SIG-M5 (cell line): Measurements from ENCODE around the gene TNS3.
"Not testable (repeated sequence)": the region's sequence is repeated elsewhere in the genome, so short reads cannot be mapped to it uniquely, and the experiment has no call there.

Experiments
- DNase-seq: peaks from one replicate; lab custom pipeline; 2025; lab: John Stamatoyannopoulos, UW

The TNS3 gene

DNA sequence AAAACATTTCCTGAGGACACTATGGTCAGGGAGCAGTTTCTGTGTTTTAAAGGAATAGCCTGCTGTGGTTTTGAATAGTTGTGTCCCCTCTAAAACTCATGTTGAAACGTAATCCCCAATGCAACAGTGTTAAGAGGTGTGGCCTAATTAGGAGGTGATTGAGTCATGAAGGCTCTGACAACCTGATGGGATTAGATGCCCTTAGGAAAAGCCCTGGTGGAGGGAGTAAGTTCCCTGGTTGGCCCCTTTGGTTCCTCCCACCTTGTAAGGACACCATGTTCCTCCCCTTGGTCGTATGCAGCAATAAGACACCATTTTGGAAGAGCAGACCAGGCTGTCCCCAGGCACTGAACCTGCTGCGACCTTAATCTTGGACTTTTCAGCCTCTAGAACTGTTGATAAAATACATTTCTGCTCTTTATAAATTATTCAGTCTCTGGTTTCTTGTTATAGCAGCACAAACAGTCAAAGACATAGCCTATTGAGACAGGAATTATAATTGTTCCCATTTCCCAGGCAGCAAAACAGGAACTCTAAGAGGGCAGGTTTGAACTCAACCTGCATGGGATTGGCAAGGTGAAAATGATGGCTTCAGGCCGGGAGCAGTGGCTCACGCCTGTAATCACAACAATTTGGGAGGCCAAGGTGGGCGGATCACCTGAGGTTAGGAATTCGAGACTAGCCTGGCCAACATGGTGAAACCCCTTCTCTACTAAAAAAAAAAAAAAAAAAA lies 20.5 kb upstream of the TNS3 start:
- no peak for DNase-seq

DNA sequence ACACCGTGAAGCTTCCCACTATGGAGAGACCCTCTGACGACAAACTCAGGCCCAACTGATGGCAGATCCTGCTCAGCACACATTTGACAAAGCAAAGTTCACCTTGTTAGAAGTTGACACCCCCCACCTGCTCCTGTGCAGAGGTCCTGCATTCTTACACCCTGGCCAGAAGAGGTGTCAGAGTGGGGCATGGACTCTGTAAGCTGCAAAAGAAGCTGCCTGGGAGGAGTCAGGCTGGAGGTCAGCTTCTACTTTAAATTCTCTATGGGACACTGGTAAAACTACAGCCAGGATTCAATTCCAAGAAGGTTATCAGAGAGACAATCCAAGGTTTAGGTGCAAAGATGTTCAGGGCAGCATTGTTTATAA lies 20.0 kb upstream of the TNS3 start:
- DNase-seq = no peak

DNA sequence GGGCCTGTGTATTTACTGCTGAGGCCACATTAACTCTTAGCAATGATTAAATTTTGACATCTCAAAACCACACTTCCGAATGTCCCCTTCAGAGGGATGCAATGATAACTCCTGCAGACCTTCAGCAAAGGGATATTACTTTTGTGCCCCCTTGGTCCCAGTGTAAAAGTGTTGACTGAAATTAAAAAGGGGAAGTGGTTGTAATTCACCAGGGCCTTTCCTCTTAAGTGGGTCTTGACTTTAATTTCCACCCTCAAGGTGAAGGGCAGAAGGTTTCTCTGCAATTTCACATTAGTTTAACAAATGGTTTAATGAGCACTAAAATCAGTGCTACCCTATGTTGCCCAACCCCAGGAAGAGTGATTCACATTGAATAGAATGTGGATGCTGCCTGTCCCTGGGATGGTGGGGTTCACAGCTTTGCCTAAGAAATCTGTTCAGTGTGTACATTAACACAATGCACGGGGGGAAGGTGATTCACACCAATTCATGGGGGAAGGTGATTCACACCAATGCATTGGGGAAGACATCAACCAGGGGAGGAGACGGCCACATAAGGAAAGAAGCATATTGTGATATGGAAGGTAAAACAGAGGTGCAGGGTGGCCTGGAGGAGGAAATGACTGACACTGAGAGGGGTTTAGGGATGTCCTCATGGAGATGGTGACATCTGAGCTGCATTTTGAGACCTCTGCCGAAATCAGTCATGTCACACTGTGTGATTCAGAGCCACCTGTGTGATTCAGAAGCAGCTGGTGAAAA lies 19.4 kb upstream of the TNS3 start:
- no peak for DNase-seq

DNA sequence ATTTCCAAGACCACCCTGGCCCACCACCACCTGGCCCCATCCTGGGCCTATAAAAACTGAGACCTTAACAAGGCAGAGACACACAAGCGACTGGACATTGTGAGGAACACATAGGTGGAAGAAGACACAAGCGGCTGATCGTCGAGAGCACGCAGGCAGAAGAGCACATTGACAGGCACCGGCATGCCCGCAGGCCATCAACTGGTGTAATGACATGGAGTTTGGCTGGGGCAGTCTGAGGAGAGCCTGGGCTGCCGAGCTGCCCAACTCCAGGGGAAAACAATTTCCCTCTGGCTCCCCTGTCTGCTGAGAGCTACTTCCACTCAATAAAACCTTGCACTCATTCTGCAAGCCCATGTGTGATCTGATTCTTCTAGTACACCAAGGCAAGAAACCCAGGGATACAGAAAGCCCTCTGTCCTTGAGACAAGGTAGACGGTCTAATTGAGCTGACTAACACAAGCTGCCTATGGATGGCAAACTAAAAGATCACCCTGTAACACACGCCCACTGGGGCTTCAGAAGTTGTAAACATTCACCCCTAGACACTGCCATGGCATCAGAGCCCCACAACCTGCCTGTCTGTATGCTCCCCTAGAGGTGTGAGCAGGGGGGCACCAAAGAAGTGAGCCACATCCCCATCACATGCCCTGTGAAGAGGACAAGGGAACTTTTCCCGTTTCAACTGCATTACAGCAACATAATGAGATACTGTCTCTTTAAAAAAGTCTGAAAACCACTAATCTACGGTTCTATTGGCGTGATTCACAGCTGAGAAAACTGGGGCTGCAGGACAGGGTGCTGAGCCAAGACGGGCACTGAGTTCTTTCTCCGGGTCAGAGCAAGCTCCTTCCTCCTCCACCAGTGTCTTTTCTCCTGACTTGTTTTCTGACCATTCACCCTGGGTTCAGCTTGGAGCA lies 18.5 kb upstream of the TNS3 start:
- no peak for DNase-seq

DNA sequence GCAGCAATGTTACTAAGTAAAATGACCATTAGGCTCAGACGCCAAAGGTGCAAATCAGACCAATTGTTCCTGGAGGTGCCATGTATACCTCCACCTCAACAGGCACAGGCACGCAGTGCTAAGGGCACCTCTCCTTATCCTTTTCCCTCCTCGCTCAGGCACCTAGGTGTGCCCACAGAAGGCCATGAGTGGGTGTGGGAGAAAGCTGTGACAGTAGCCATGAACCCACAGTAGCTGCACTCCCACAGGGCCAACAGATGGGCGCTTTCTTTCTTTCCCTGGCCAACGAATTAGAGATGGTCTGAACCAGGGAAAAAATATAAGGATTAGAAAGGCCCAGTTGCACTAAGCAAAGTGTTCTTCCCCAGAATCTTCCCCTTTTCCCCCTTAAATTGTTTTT lies 15.5 kb upstream of the TNS3 start:
- DNase-seq = no peak

DNA sequence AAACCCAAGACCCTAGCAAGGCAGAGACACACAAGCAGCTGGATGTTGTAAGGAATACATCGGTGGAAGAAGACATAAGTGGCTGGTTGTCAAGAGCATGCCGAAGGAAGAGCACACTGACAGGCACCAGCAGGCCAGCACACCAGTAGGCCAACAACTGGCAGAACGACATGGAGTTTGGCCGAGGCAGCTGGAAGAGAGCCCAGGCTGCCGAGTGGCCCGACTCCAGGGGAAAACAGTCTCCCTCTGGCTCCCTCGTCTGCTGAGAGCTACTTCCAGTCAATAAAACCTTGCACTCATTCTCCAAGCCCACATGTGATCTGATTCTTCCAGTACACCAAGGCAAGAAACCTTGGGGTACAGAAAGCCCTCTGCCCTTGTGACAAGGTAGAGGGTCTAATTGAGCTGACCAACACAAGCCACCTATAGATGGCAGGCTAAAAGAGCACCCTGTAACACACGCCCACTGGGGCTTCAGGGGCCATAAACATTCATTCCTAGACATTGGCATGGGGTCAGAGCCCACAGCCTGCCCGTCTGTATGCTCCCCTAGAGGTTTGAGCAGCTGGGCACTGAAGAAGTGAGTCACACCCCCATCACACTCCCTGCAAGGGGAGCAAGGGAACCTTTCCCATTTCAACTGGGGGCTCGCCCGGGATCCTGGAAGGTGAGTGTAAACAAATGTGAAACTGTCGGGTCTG lies 14.7 kb upstream of the TNS3 start:
- no peak for DNase-seq

DNA sequence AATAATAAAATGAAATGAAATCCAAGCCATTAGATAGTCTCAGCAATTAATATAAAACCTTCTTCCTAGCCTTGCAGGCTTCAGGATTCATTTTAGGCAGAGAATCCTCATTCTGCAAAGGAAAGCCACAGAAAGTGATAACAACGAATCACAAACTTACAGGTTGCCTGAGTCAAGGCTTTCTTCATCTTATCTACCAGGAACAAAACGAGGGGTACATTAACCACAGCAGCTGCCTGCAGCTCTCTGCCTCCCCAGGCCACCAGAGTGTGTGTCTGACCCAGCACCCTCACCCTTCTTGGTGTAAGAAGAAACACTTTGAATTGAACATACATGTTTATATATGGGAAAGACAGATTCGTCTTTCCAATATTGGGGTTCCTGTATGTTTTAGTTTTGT lies 12.5 kb upstream of the TNS3 start:
- no peak for DNase-seq

DNA sequence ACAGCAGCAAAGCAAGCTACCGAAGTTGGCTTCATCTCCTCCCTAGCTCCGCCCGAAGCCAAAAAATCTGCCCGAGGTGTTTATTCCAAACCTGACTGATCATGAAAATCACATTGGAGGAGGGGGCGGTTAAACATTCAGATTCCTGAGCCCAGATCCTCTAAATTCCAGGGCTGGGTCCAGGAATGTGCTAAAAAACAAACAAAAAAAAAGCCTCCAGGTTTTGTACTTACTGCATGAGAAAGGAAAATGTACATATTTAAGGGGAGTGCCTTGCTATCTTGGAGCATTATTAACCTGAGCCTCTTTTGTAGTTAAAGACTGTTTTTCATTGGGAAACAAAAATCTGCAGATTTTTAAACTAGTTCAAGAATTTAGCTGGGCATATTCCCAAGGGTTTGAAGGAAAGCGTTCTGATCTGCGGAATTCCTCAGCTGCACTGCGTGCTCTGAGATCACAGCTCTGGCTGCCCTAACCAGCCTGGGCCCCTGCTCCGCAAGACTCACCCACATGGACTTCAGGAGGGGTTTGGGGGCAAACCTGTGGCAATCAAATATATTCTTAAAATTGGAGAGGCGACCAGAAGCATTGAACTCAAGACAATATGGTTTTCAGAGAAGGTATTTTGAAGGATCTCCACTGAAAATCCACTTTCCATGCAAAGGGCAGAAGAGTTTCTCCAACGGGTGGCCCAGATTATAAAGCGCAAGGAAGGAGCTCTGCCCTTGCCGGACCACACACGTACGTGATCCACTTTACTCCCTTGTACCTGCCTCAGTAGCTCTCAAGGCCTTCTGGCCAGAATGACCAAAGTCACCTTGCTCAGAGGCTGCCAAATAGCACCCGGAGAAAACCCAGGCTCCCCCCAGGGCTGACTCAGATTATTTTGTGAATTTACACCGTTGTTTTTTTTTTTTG lies 10.0 kb upstream of the TNS3 start:
- DNase-seq = no peak

DNA sequence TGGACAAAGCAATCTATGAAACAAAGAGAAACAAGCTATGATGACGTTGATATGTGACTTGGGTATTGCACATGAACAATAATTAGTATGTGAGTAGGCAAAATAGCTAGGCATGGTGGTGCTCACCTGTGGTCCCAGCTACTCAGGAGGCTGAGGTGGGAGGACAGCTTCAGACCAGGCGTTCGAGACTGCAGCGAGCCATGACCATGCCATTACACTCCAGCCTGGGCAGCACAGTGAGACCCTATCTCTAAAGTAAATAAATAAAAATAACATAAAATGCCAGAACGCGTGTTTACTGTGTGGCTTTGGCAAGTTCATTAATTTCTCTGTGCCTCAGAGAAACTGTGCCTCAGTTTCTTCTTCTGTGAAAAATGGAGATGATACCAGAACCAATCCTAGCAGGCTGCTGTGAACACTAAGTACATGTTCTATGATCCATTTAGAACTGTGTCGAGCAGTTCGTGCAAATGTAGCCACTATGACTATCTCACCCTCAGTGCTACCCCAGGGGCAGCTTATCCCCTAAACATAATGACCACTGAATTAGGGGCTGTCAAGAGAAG lies 9.3 kb upstream of the TNS3 start:
- DNase-seq = no peak

DNA sequence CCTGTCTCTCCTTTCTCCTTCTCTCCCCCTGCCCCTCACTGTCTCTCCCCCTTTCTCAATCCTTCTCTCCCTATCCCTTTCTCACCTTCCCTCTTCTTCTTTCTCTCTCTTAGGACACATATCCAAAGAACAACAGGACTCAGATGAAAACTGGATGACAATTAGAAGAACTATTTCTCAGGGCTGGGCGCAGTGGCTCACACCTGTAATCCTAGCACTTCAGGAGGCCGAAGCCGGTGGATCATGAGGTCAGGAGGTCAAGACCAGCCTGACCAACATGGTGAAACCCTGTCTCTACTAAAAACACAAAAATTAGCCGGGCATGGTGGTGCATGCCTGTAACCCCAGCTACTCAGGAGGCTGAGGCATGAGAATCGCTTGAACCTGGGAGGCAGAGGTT lies 8.3 kb upstream of the TNS3 start:
- DNase-seq = not testable (repeated sequence)

DNA sequence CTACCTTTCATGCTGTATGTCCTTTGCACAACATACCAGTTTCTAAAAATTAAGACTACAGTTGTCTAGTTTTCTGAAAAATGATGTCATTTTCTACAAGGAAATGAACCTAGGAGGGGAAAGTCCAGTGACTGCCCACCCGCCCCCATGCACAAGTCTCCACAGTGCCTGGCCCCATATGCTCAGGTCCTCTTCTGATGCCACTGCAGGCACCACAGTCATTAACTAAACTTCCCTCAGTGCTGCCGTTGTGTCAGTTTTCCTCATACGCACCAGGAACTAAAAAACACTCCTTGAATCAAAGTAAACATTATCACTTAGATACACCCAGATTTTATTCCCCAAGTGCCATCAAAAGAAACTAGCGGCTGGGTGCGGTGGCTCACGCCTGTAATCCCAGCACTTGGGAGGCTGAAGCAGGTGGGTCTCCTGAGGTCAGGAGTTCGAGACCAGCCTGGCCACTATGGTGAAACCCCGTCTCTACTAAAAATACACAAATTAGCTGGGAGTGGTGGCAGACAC lies 6.9 kb upstream of the TNS3 start:
- no peak for DNase-seq

DNA sequence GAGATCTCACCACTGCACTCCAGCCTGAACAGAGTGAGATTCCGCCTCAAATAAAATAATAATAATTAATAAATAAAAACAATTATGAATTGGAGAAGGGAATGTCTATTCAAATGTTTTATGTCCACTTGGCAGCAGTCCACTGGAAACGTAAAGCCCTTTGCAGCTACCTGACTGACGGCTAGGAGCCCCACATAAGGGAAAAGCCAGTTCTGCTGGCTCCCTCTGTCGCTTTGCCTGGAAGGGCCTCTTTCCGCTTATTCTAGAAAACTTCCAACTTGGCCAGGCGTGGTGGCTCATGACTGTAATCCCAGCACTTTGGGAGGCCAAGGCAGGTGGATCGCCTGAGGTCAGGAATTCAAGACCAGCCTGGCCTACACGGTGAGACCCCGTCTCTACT lies 6.1 kb upstream of the TNS3 start:
- DNase-seq = no peak

DNA sequence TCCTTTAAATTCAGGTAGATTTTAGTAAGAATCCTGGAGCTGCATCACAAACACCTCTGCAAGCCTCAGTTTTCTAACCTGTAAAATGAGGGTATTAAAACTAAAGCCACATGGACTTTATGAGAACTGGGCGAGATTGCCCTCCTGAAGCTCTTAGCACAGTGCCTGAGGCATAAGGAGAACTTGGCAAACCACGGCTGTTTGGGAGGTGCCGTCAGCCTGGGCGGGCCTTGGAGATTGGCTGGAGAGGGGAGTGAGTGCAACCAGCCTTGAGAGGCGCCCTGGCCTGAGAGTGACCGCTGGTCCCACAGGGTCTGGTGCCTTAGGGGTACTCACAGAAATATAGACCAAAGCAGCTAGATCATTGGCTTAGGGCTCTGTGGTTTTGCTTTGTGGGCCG lies 5.4 kb upstream of the TNS3 start:
- no peak for DNase-seq

DNA sequence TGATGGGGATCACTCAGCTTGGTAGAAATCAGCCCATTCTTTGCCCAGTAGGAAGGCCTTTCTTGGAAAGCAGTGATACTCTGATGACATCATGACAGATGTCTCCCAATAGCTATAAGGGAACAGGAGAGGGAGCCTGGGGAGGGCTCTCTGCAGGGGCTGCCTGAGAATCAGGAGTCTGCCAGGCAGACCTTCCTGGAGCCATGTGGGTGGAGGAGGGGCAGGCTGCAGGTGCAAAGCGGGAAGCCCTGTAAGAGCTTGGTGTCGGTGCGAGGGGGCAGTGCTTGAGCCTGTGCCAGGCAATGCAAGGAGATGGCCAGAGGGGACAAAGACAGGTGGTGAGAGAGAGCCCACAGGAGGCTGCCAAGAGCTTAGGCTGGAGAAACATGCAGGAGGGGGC lies 5.0 kb upstream of the TNS3 start:
- DNase-seq = no peak

DNA sequence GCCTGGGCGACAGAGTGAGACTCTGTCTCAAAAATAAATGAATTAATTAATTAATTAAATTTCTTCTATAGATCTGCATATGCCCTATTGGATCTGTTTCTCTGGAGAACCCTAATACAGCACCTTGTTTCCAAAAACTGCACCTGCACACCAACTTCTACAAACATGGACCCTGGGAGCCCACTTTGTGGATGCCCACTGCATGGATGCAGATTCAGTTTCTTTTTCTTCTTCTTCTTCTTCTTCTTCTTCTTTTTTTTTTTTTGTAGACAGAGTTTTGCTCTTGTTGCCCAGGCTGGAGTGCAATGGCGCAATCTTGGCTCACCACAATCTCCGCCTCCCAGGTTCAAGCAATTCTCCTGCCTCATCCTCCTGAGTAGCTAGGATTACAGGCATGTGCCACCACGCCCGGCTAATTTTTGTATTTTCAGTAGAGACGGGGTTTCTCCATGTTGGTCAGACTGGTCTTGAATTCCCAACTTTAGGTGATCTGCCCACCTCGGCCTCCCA lies 4.3 kb upstream of the TNS3 start:
- not testable (repeated sequence) for DNase-seq

DNA sequence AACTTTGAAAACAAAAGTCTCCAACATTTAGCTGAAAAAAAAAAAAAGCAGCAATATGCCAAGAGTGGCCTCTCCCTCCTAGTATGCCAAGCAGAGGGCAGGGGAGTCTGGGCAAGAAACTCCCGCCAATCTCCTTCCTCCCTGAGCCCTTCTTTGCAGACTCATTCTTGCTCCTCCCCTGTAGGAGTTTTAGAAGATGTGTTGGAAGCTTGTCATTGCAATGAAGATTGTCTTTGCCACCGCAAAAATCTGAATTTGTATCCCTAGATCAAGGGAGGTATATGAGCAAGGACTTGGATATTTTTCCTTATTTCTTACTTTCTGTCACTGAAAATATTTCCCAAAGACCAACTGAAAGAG lies 2.6 kb upstream of the TNS3 start:
- no peak for DNase-seq

DNA sequence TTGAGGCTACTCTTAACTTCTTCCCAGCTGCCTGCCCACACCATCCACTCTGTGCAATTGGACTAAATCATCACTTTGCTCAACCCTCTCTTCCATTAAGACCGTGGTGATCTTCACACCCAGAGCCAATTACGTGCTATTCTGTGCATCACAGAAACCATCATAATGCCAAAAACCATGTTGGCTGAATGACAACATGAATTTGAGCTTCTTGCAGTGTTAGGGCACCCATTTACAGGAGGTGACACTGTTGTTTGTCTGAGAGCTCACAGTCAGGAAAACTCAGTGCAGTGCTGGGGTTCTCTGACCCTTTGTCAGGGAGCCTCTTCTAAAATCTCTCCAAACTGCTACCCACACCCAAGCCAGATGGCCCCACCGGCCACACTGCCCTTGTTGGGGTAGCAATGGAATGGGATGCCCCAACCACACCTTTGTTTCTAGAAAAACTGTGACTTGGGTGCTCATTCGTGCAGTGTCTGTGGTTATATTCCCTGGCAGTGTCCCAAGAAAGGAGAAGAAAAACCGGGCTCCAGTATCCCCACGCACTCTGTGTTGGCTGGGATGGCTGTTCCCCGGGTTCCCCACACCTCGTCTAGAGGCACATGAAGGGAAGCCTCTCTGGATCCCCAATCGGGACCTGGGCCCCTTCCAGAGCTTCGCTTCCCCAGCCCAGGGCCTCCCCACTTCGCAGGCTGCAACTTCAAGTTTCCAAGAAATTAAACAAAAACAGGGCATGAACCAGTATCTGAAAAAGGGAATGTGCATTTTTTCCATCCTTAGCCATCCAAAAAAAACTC lies 2.0 kb upstream of the TNS3 start:
- DNase-seq = no peak

DNA sequence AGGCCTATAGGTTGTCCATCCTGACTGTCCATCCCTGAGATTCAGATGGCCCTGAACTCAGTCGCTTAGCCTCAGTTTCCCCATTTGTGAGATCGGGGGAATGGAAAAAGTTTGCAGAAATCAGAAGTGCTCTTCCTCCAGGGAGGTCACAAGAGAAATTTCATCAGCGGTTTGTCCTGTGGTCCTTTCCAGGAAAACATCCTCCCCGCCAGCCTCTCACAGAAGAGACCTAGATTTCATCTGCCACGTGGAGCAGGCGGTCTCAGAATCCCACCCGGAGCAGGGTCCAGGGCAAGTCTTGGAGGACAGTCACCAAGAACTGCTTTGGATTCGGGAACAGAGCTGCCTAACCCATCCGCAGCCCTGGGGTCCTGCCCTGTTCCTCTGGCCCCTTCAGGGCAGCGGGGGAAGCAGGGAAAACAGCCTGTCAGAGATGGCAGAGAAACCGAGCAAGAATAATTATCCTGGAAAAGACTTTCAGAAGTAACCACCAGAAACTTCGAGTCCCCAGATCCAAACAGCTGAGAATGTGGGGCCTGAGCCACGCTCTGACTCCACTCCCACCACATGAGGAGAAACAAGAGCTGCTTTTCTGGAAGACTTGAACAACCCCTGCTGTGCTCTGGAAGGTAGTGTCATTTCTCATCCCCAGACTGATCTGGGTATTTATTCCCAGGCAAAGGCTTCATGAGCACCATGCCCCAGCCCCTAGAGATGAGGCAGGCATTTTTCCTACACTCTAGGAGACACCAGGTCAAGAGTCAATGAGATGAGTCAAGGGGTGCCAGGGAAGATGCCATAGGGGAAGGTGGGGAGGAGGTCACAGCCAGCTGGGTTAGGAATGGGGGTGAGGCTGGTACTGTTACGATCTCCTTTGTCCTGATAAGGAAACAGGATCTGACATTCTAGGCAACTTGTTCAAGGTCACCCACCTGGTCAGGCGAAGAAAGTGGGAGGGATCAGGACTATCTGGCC lies 1.1 kb upstream of the TNS3 start:
- DNase-seq = no peak
